Body of pancreas (tissue), 4 donors: Measurements from ENCODE around the gene MIS18A. TPM values are rescaled to one million over a fixed set of nuclear protein-coding genes. Genes with fewer than 3 reads are reported as not detected.
A peak's percentile ranks its signal among the peaks of the same experiment; 100 is the strongest.
"Not testable (repeated sequence)": the region's sequence is repeated elsewhere in the genome, so short reads cannot be mapped to it uniquely, and the experiment has no call there.

Source experiments
- ATAC-seq: fragments of 150-250 bp; one replicate; pipeline ENCODE4 v1.9.1; 2016
- DNase-seq, 4 donors: peaks; one replicate each; pipeline ENCODE4 v3.0.0-alpha.2; 2019
- H3K27ac ChIP-seq, 4 donors: fragments of 200-600 bp; sonication (generic); 1 replicate in 3 of 4; 2 replicates in 1 of 4; pipeline versions ENCODE4 v1.5.1 to v1.6.1; 2016 to 2019; ENCODE audit warnings: mild to moderate bottlenecking in 1 of 4, mixed read lengths in 1 of 4, moderate library complexity in 1 of 4
- H3K27me3 ChIP-seq, 2 donors: fragments of 200-600 bp; sonication (generic); one replicate each; pipeline ENCODE4 v1.6.0; 2016; ENCODE audit warnings: mild to moderate bottlenecking in 1 of 2
- H3K36me3 ChIP-seq, 2 donors: fragments of 200-600 bp; sonication (generic); replicated peaks in 1 of 2; 2 replicates each; pipeline ENCODE4 v1.5.1; 2016; ENCODE audit warnings: low read depth in 2 of 2; ENCODE audit not compliant: insufficient read depth in 1 of 2
- H3K4me1 ChIP-seq: fragments of 200-600 bp; sonication (generic); one replicate; pipeline ENCODE4 v1.6.0; 2016
- H3K4me3 ChIP-seq, 2 donors: fragments of 200-600 bp; sonication (generic); 1 replicate in 1 of 2; 2 replicates in 1 of 2; pipeline ENCODE4 v1.5.1; 2016 to 2019
- H3K9me3 ChIP-seq, 3 donors: fragments of 200-600 bp; sonication (generic); 1 replicate in 2 of 3; 2 replicates in 1 of 3; pipeline ENCODE4 v1.5.1; 2016
- CTCF ChIP-seq, 7 experiments: fragments of 450-650 bp in 4 of 7; fragments of 200-600 bp in 3 of 7; sonication (generic) in 3 of 7; IDR thresholded peaks; one replicate each; pipeline ENCODE4 v1.5.1; 2016 to 2019; ENCODE audit warnings: antibody characterized with exemption in 7 of 7
- POLR2A ChIP-seq, 3 donors: fragments of 450-650 bp; IDR thresholded peaks; one replicate each; pipeline ENCODE4 v1.6.1; 2016; ENCODE audit warnings: antibody characterized with exemption in 3 of 3, mild to moderate bottlenecking in 2 of 3
- WGBS, 2 donors: methylation state at CpG; one replicate each; pipeline ENCODE4 v1.1.5; 2017; 5-methylcytosine and 5-hydroxymethylcytosine counted together
- intact Hi-C: fragments of 100-400 bp; cut with DNase I; formaldehyde crosslinking; loops from one replicate; pipeline ENCODE4 v1.15.1; 2023
- total RNA-seq, 2 donors: library from RNA; depleted of rRNA; stranded (reverse); fragments of >200 nt; gene quantifications; one replicate each; pipeline ENCODE4 v1.1.0, GENCODE V29; 2016

Gene MIS18A
- total RNA-seq, 2 donors from 2014 or later: 4.3 to 5.2 TPM

GRCh38 chr21:32279377-32279680, 480 bp upstream of the MIS18A start:
- H3K27me3 ChIP-seq: no peaks in the 10 kb centered on the region
- ATAC-seq: no peak
- H3K27ac ChIP-seq: peak overlapping the region; percentile 28 to 67 (median 48)
- H3K4me1 ChIP-seq: peaks cover 22% of the 10 kb centered on the region
- WGBS, 2 donors: 1 to 4% methylated on average over 10 of the region's 10 CpGs
- intact Hi-C loops: no loop called here
- DNase-seq: no peak
- TF ChIP-seq POLR2A (IDR thresholded peaks at IDR 0.05): no peak
- no peak for TF ChIP-seq CTCF (IDR thresholded peaks at IDR 0.05)
- H3K9me3 ChIP-seq: no peaks in the 10 kb centered on the region
- H3K36me3 ChIP-seq: no peaks in the 10 kb centered on the region
- peak overlapping the region; percentile 12 to 76 for H3K4me3 ChIP-seq

- Histone ChIP-seq H3K36me3 (no peaks in the 10 kb centered on the region), H3K27ac (no peak overlapping the region), H3K27me3 (no peaks in the 10 kb centered on the region), H3K9me3 (no peaks in the 10 kb centered on the region), H3K4me1 (peaks cover 22% of the 10 kb centered on the region), H3K4me3 (peak overlapping the region in 1 of 2 donors; percentile 76)
- intact Hi-C loops: no loop called here
- no peak for TF ChIP-seq POLR2A (IDR thresholded peaks at IDR 0.05)
- TF ChIP-seq CTCF (IDR thresholded peaks at IDR 0.05): no peak
- no peak for DNase-seq
- 2% methylated on average over 9 of the region's 9 CpGs for WGBS, 2 donors
- no peak for ATAC-seq
Measured at GRCh38 chr21:32278103-32278502, 746 bp downstream of the MIS18A start.

- Histone ChIP-seq H3K9me3 (no peaks in the 10 kb centered on the region), H3K36me3 (no peaks in the 10 kb centered on the region), H3K4me3 (no peak overlapping the region), H3K4me1 (peaks cover 22% of the 10 kb centered on the region), H3K27ac (no peak overlapping the region), H3K27me3 (no peaks in the 10 kb centered on the region)
- no peak for DNase-seq
- WGBS, 2 donors: 55 to 60% methylated on average over 4 of the region's 4 CpGs
- intact Hi-C loops: no loop called here
- no peak for ATAC-seq
- no peak for TF ChIP-seq POLR2A (IDR thresholded peaks at IDR 0.05)
- TF ChIP-seq CTCF (IDR thresholded peaks at IDR 0.05): no peak
Measured at GRCh38 chr21:32276671-32277070, 2.2 kb downstream of the MIS18A start.

DNA sequence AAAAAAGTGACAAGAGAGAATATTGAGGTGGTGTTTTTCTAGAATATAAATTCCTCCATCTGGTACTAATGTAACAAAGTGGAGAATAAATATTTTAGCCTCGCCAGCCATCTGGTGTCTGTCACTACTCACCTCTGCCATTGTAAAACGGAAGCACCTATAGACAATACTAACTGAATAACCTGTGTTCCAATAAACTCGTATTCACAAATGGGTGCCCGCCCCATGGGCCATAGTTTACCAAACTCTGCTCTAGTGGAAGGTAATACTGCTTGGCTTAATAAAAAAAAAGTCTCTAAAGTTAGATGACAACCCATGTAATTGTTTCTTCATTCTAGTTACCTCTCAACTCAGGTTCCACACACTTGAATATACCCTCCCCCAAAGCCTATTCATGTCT, 8.1 kb downstream of the MIS18A start:
- Histone ChIP-seq H3K4me1 (no peaks in the 10 kb centered on the region), H3K4me3 (no peak overlapping the region), H3K36me3 (no peaks in the 10 kb centered on the region), H3K27ac (no peak overlapping the region), H3K27me3 (no peaks in the 10 kb centered on the region), H3K9me3 (no peaks in the 10 kb centered on the region)
- ATAC-seq (no peak), DNase-seq (no peak)
- intact Hi-C loops: no loop called here
- TF ChIP-seq CTCF (IDR thresholded peaks at IDR 0.05) (no peak), POLR2A (IDR thresholded peaks at IDR 0.05) (no peak)
- 82 to 89% methylated on average over 4 of the region's 4 CpGs for WGBS, 2 donors

- WGBS, 2 donors: 89 to 94% methylated on average over 6 to 19 of the region's 23 CpGs
- H3K4me1 ChIP-seq, DNase-seq, H3K27me3 ChIP-seq, ATAC-seq, H3K9me3 ChIP-seq, H3K27ac ChIP-seq, H3K4me3 ChIP-seq, H3K36me3 ChIP-seq, intact Hi-C loops: not testable (repeated sequence)
Measured at GRCh38 chr21:32265321-32265720, 13.5 kb downstream of the MIS18A start.
